ENCODE data around the gene MAP2K2.

DNA sequence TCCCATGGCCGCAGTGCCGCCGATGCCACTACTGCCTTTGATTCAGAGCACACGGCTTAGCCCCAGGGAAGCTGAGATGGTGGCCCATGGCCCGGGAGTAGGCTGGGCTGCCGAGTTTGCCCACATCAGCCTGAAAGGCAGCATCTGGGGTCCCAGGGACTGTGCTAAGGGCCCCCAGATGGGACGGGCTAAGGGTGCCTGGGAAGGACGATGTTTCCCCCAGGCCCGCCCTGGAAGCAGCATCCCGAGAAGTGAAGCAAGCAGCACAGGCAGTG is 22.5 kb downstream of the MAP2K2 start:
- no peak for TF ChIP-seq POLR2A (IDR thresholded peaks at IDR 0.05)
- TF ChIP-seq, protein P1, sequence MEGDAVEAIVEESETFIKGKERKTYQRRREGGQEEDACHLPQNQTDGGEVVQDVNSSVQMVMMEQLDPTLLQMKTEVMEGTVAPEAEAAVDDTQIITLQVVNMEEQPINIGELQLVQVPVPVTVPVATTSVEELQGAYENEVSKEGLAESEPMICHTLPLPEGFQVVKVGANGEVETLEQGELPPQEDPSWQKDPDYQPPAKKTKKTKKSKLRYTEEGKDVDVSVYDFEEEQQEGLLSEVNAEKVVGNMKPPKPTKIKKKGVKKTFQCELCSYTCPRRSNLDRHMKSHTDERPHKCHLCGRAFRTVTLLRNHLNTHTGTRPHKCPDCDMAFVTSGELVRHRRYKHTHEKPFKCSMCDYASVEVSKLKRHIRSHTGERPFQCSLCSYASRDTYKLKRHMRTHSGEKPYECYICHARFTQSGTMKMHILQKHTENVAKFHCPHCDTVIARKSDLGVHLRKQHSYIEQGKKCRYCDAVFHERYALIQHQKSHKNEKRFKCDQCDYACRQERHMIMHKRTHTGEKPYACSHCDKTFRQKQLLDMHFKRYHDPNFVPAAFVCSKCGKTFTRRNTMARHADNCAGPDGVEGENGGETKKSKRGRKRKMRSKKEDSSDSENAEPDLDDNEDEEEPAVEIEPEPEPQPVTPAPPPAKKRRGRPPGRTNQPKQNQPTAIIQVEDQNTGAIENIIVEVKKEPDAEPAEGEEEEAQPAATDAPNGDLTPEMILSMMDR (IDR thresholded peaks at IDR 0.05): no peak

All from lower leg skin (tissue), 3 donors.